NT2/D1 (cell line): Measurements from ENCODE around the gene NUDCD3.

Source experiments
- SUZ12 ChIP-seq: IDR thresholded peaks from 2 replicates; pipeline ENCODE4 v1.6.1; 2011; ENCODE audit not compliant: insufficient read length, insufficient read depth; ENCODE audit errors: extremely low read depth
- YY1 ChIP-seq: IDR thresholded peaks from 2 replicates; pipeline ENCODE4 v1.6.1; 2011; ENCODE audit not compliant: insufficient read length, insufficient read depth
- ZNF274 ChIP-seq: IDR thresholded peaks from 2 replicates; pipeline ENCODE4 v1.6.1; 2011; ENCODE audit warnings: mild to moderate bottlenecking, low read depth, low read length

DNA sequence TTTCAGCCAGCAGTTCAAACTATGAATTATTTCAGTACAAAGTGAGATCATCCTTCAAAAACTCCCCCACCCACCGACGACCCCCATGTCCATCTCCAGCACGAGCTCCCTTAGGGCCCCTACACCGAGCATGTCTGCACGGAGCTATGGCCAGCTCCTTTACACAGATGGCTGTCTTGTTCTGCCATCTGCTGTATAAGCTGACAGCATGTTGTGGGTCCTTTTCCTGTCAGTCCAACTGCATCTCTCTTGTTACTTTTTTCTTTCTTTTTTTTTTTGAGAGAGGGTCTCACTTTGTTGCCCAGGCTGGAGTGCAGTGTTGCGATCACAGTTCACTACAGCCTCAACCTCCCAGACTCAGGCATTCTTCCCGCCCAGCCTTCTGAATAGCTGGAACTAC lies 29.1 kb upstream of the NUDCD3 start:
- TF ChIP-seq ZNF274: no peak
- TF ChIP-seq YY1: no peak
- no peak for TF ChIP-seq SUZ12
